ENCODE data around the gene LGALS14.

Gene LGALS14

GRCh38 chr19:39679056-39679790, 25.1 kb upstream of the LGALS14 start:
- H3K9me3 ChIP-seq (ENCODE audit: control insufficient read depth, low read length), result no peaks in the 10 kb centered on the region
- H3K14ac ChIP-seq (ENCODE audit: low read length in 2 of 2), result no peak overlapping the region
- no peak overlapping the region for H2AK5ac ChIP-seq (ENCODE audit: low read length, severe bottlenecking)
- no peak overlapping the region for H2BK12ac ChIP-seq (ENCODE audit: low read length in 2 of 2)
- H4K91ac ChIP-seq (ENCODE audit: low read length), result peak overlapping the region; percentile 27
- no peaks in the 10 kb centered on the region for H3K4me1 ChIP-seq (ENCODE audit: control insufficient read depth, insufficient read depth, low read depth, low read length)
- H3K23ac ChIP-seq (ENCODE audit: low read length in 2 of 2), result no peak overlapping the region
- H2AFZ ChIP-seq (ENCODE audit: low read depth, low read length), result no peak overlapping the region
- peaks cover 11 to 13% of the 10 kb centered on the region in 2 experiments for H3K27me3 ChIP-seq (ENCODE audit: control insufficient read depth in 1 of 2, insufficient read depth in 1 of 2, low read length in 2 of 2)
- H3K18ac ChIP-seq (ENCODE audit: low read depth in 1 of 2, low read length in 2 of 2), result no peak overlapping the region
- no peak overlapping the region for H4K8ac ChIP-seq (ENCODE audit: low read length)
- H2BK5ac ChIP-seq (ENCODE audit: low read depth, low read length, poor library complexity, severe bottlenecking), result no peak overlapping the region
- no peaks in the 10 kb centered on the region for H3K36me3 ChIP-seq (ENCODE audit: control insufficient read depth in 1 of 2, insufficient read depth in 2 of 2, low read depth in 1 of 2, low read length in 2 of 2)
- H3K4ac ChIP-seq (ENCODE audit: low read depth in 1 of 2, low read length in 2 of 2), result no peak overlapping the region
- H3K79me1 ChIP-seq (replicated peaks; ENCODE audit: low read length, poor library complexity, severe bottlenecking), result no peaks in the 10 kb centered on the region
- no peak overlapping the region for H2BK15ac ChIP-seq (ENCODE audit: low read depth, poor library complexity, severe bottlenecking)
- no peak overlapping the region for H3K4me3 ChIP-seq (ENCODE audit: insufficient read depth in 1 of 2, low read depth in 1 of 2, low read length in 2 of 2)
- no peak overlapping the region for H3K27ac ChIP-seq (ENCODE audit: low read length, poor library complexity, severe bottlenecking)
- WGBS, result 63% methylated on average over 10 of the region's 10 CpGs
- H3K4me2 ChIP-seq (ENCODE audit: low read length, poor library complexity, severe bottlenecking), result no peak overlapping the region
- no peak for DNase-seq
- no peak overlapping the region for H3K9ac ChIP-seq (ENCODE audit: low read length)
- no peak overlapping the region for H2BK120ac ChIP-seq (ENCODE audit: low read depth, low read length)

DNA sequence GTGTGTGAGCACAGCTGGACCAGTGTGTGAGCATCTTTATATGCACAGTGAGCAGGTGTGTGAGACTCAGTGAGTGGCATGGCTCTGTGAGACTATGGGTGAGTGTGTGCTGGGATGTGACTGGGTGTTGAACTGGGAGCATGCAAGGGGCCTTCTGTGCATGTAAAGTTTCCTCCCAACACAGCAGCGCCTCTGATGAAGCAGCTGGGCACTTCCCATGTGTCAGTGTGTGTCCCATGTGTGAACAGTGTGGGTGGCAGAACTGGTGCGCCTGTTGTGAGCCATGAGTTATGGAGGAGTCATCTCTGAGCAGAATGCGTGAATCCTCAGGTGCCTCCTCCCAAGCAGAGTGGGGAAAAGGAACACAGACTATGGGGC, 24.5 kb upstream of the LGALS14 start:
- Histone ChIP-seq H3K18ac (ENCODE audit: low read depth in 1 of 2, low read length in 2 of 2) (no peak overlapping the region), H2BK120ac (ENCODE audit: low read depth, low read length) (no peak overlapping the region), H3K27me3 (ENCODE audit: control insufficient read depth in 1 of 2, insufficient read depth in 1 of 2, low read length in 2 of 2) (peaks cover 9 to 11% of the 10 kb centered on the region in 2 experiments), H4K8ac (ENCODE audit: low read length) (no peak overlapping the region), H3K4me2 (ENCODE audit: low read length, poor library complexity, severe bottlenecking) (no peak overlapping the region), H3K9me3 (ENCODE audit: control insufficient read depth, low read length) (no peaks in the 10 kb centered on the region), H4K91ac (ENCODE audit: low read length) (no peak overlapping the region), H3K4me1 (ENCODE audit: control insufficient read depth, insufficient read depth, low read depth, low read length) (no peaks in the 10 kb centered on the region), H2AK5ac (ENCODE audit: low read length, severe bottlenecking) (no peak overlapping the region), H3K14ac (ENCODE audit: low read length in 2 of 2) (no peak overlapping the region), H3K4me3 (ENCODE audit: insufficient read depth in 1 of 2, low read depth in 1 of 2, low read length in 2 of 2) (no peak overlapping the region), H3K27ac (ENCODE audit: low read length, poor library complexity, severe bottlenecking) (no peak overlapping the region), H3K23ac (ENCODE audit: low read length in 2 of 2) (no peak overlapping the region), H3K79me1 (replicated peaks; ENCODE audit: low read length, poor library complexity, severe bottlenecking) (no peaks in the 10 kb centered on the region), H2BK5ac (ENCODE audit: low read depth, low read length, poor library complexity, severe bottlenecking) (no peak overlapping the region), H3K36me3 (ENCODE audit: control insufficient read depth in 1 of 2, insufficient read depth in 2 of 2, low read depth in 1 of 2, low read length in 2 of 2) (no peaks in the 10 kb centered on the region), H2BK15ac (ENCODE audit: low read depth, poor library complexity, severe bottlenecking) (no peak overlapping the region), H3K9ac (ENCODE audit: low read length) (no peak overlapping the region), H3K4ac (ENCODE audit: low read depth in 1 of 2, low read length in 2 of 2) (no peak overlapping the region), H2AFZ (ENCODE audit: low read depth, low read length) (no peak overlapping the region), H2BK12ac (ENCODE audit: low read length in 2 of 2) (no peak overlapping the region)
- no peak for DNase-seq
- 76% methylated on average over 2 of the region's 3 CpGs for WGBS

DNA sequence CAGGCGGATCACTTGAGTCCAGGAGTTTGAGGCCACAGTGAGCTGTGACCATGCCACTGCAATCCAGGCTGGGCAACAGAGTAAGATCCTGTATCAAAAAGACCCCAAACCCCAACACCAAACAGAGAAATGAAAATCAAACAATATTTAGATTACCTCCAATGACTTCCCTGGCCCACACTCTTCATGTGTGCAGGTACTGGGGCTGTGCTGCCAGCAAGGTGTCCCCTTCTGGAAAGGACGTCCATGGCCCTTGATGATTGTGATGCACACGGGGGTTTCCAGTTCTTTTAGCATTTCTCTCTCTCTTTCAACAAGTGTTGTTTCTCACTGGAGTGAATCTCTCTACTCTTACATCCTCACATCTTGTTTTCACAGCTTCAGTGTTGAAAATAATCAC, 23.7 kb upstream of the LGALS14 start:
- Histone ChIP-seq H3K18ac (ENCODE audit: low read depth in 1 of 2, low read length in 2 of 2) (no peak overlapping the region), H3K4ac (ENCODE audit: low read depth in 1 of 2, low read length in 2 of 2) (no peak overlapping the region), H2AK5ac (ENCODE audit: low read length, severe bottlenecking) (no peak overlapping the region), H3K9ac (ENCODE audit: low read length) (no peak overlapping the region), H3K4me2 (ENCODE audit: low read length, poor library complexity, severe bottlenecking) (no peak overlapping the region), H3K27ac (ENCODE audit: low read length, poor library complexity, severe bottlenecking) (no peak overlapping the region), H2BK120ac (ENCODE audit: low read depth, low read length) (no peak overlapping the region), H2BK12ac (ENCODE audit: low read length in 2 of 2) (no peak overlapping the region), H3K4me3 (ENCODE audit: insufficient read depth in 1 of 2, low read depth in 1 of 2, low read length in 2 of 2) (no peak overlapping the region), H2BK5ac (ENCODE audit: low read depth, low read length, poor library complexity, severe bottlenecking) (no peak overlapping the region), H3K79me1 (replicated peaks; ENCODE audit: low read length, poor library complexity, severe bottlenecking) (no peaks in the 10 kb centered on the region), H3K9me3 (ENCODE audit: control insufficient read depth, low read length) (no peaks in the 10 kb centered on the region), H4K91ac (ENCODE audit: low read length) (no peak overlapping the region), H4K8ac (ENCODE audit: low read length) (no peak overlapping the region), H2BK15ac (ENCODE audit: low read depth, poor library complexity, severe bottlenecking) (no peak overlapping the region), H2AFZ (ENCODE audit: low read depth, low read length) (no peak overlapping the region), H3K23ac (ENCODE audit: low read length in 2 of 2) (no peak overlapping the region), H3K14ac (ENCODE audit: low read length in 2 of 2) (no peak overlapping the region), H3K4me1 (ENCODE audit: control insufficient read depth, insufficient read depth, low read depth, low read length) (no peaks in the 10 kb centered on the region), H3K27me3 (ENCODE audit: control insufficient read depth in 1 of 2, insufficient read depth in 1 of 2, low read length in 2 of 2) (peaks cover 9 to 10% of the 10 kb centered on the region in 2 experiments), H3K36me3 (ENCODE audit: control insufficient read depth in 1 of 2, insufficient read depth in 2 of 2, low read depth in 1 of 2, low read length in 2 of 2) (no peaks in the 10 kb centered on the region)
- no peak for DNase-seq
- 64% methylated on average over 3 of the region's 3 CpGs for WGBS

GRCh38 chr19:39681416-39681815, 22.9 kb upstream of the LGALS14 start:
- H2AK5ac ChIP-seq (ENCODE audit: low read length, severe bottlenecking), result no peak overlapping the region
- no peak overlapping the region for H4K8ac ChIP-seq (ENCODE audit: low read length)
- no peak overlapping the region for H3K4ac ChIP-seq (ENCODE audit: low read depth in 1 of 2, low read length in 2 of 2)
- no peak overlapping the region for H3K4me2 ChIP-seq (ENCODE audit: low read length, poor library complexity, severe bottlenecking)
- H2BK120ac ChIP-seq (ENCODE audit: low read depth, low read length), result no peak overlapping the region
- no peaks in the 10 kb centered on the region for H3K4me1 ChIP-seq (ENCODE audit: control insufficient read depth, insufficient read depth, low read depth, low read length)
- H3K18ac ChIP-seq (ENCODE audit: low read depth in 1 of 2, low read length in 2 of 2), result no peak overlapping the region
- H3K23ac ChIP-seq (ENCODE audit: low read length in 2 of 2), result no peak overlapping the region
- no peak overlapping the region for H3K27ac ChIP-seq (ENCODE audit: low read length, poor library complexity, severe bottlenecking)
- 88% methylated on average over 5 of the region's 5 CpGs for WGBS
- no peak overlapping the region for H4K91ac ChIP-seq (ENCODE audit: low read length)
- no peak overlapping the region for H2BK15ac ChIP-seq (ENCODE audit: low read depth, poor library complexity, severe bottlenecking)
- no peak overlapping the region for H2BK5ac ChIP-seq (ENCODE audit: low read depth, low read length, poor library complexity, severe bottlenecking)
- no peak overlapping the region for H3K14ac ChIP-seq (ENCODE audit: low read length in 2 of 2)
- H3K9me3 ChIP-seq (ENCODE audit: control insufficient read depth, low read length), result no peaks in the 10 kb centered on the region
- H3K4me3 ChIP-seq (ENCODE audit: insufficient read depth in 1 of 2, low read depth in 1 of 2, low read length in 2 of 2), result no peak overlapping the region
- no peaks in the 10 kb centered on the region for H3K79me1 ChIP-seq (replicated peaks; ENCODE audit: low read length, poor library complexity, severe bottlenecking)
- H3K27me3 ChIP-seq (ENCODE audit: control insufficient read depth in 1 of 2, insufficient read depth in 1 of 2, low read length in 2 of 2), result peaks cover 7 to 14% of the 10 kb centered on the region in 2 experiments
- no peak for DNase-seq
- H2BK12ac ChIP-seq (ENCODE audit: low read length in 2 of 2), result no peak overlapping the region
- H3K36me3 ChIP-seq (ENCODE audit: control insufficient read depth in 1 of 2, insufficient read depth in 2 of 2, low read depth in 1 of 2, low read length in 2 of 2), result no peaks in the 10 kb centered on the region
- no peak overlapping the region for H2AFZ ChIP-seq (ENCODE audit: low read depth, low read length)
- no peak overlapping the region for H3K9ac ChIP-seq (ENCODE audit: low read length)

Measured in mesenchymal stem cell (in vitro differentiated cells and primary cell).